ENCODE data around the gene MAP2K3. TPM values are rescaled to one million over a fixed set of nuclear protein-coding genes. Genes with fewer than 3 reads are reported as not detected.
"Not testable (repeated sequence)": the region's sequence is repeated elsewhere in the genome, so short reads cannot be mapped to it uniquely, and the experiment has no call there.

Gene MAP2K3
- polyA plus RNA-seq, 2 of the 4 experiments (the other 2 are of a cell fraction): 13.9 to 37.1 TPM

DNA sequence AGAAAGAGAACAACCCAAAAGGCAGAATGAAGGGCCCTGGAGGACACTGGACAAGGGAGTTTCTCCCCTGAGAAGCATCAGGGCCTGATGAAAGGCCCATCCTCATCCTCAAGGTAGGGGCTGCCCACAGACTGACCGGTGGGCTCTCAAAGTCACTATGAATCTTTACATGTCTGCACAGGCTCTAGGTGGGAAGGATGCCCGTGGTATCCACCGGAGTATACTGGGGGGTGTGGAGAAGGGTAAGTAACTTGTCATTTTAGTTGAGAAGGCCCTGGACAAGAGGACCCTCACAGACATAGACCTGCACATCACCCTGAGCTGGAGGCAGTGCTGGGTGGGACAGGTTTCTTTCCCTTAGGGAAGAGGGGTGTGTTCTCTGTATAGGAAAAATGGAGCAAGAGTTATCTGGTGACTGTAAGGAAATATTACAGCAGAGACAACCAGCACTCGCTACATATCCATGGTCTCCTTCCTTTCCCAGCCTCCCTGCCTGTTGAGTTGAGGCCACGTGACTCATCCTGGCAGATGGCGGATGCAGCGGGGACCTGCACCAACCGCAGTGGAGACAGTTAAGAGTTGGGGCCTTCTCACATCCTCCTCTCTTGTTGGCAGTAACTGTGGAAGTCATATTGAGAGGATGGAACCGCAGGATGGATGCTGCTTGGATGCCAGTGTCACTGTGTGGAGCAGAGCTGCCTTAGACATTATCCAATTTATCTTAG is 46.1 kb downstream of the MAP2K3 start:
- no peak for DNase-seq (ENCODE audit: low read depth in 1 of 2, low spot score in 1 of 2)
- TF ChIP-seq BHLHE40 (IDR thresholded peaks at IDR 0.05; ENCODE audit: low read depth, low read length) (no peak), ZSCAN20 (CRISPR knock-in tag; IDR thresholded peaks at IDR 0.05) (no peak), RFX5 (IDR thresholded peaks at IDR 0.05) (no peak), HEYL (CRISPR knock-in tag; IDR thresholded peaks at IDR 0.05) (no peak), MAFK (IDR thresholded peaks at IDR 0.05; ENCODE audit: partially characterized antibody) (no peak), HOXA7 (CRISPR knock-in tag; IDR thresholded peaks at IDR 0.05) (no peak), ZFP36 (IDR thresholded peaks at IDR 0.05; ENCODE audit: borderline replicate concordance, partially characterized antibody) (no peak), EHMT2 (IDR thresholded peaks at IDR 0.05; ENCODE audit: low read depth) (no peak), NR3C1 (IDR thresholded peaks at IDR 0.05) (no peak), HDAC2 (IDR thresholded peaks at IDR 0.05) (no peak), CBX2 (IDR thresholded peaks at IDR 0.05; ENCODE audit: borderline replicate concordance, low read depth) (no peak), ZC3H11A (IDR thresholded peaks at IDR 0.05) (no peak)
- TF ChIP-seq, protein P1, sequence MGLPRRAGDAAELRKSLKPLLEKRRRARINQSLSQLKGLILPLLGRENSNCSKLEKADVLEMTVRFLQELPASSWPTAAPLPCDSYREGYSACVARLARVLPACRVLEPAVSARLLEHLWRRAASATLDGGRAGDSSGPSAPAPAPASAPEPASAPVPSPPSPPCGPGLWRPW (IDR thresholded peaks at IDR 0.05): no peak
- TF ChIP-seq, protein P2, sequence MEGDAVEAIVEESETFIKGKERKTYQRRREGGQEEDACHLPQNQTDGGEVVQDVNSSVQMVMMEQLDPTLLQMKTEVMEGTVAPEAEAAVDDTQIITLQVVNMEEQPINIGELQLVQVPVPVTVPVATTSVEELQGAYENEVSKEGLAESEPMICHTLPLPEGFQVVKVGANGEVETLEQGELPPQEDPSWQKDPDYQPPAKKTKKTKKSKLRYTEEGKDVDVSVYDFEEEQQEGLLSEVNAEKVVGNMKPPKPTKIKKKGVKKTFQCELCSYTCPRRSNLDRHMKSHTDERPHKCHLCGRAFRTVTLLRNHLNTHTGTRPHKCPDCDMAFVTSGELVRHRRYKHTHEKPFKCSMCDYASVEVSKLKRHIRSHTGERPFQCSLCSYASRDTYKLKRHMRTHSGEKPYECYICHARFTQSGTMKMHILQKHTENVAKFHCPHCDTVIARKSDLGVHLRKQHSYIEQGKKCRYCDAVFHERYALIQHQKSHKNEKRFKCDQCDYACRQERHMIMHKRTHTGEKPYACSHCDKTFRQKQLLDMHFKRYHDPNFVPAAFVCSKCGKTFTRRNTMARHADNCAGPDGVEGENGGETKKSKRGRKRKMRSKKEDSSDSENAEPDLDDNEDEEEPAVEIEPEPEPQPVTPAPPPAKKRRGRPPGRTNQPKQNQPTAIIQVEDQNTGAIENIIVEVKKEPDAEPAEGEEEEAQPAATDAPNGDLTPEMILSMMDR (IDR thresholded peaks at IDR 0.05): no peak
- WGBS (ENCODE audit: missing lambda C conversion rate): 48% methylated on average over 9 of the region's 9 CpGs
- ChIA-PET CTCF (no interaction called here), POLR2A (no interaction called here)
- Histone ChIP-seq H3K9me3 (peaks cover 9% of the 10 kb centered on the region; the same call in 2 of the 3 replicates), H3K27ac (no peak overlapping the region), H3K4me3 (no peak overlapping the region), H3K4me2 (no peak overlapping the region), H3K4me1 (no peaks in the 10 kb centered on the region)
- no peak; a peak in 1 of 6 replicates for ATAC-seq
- FAIRE-seq: no peak

DNA sequence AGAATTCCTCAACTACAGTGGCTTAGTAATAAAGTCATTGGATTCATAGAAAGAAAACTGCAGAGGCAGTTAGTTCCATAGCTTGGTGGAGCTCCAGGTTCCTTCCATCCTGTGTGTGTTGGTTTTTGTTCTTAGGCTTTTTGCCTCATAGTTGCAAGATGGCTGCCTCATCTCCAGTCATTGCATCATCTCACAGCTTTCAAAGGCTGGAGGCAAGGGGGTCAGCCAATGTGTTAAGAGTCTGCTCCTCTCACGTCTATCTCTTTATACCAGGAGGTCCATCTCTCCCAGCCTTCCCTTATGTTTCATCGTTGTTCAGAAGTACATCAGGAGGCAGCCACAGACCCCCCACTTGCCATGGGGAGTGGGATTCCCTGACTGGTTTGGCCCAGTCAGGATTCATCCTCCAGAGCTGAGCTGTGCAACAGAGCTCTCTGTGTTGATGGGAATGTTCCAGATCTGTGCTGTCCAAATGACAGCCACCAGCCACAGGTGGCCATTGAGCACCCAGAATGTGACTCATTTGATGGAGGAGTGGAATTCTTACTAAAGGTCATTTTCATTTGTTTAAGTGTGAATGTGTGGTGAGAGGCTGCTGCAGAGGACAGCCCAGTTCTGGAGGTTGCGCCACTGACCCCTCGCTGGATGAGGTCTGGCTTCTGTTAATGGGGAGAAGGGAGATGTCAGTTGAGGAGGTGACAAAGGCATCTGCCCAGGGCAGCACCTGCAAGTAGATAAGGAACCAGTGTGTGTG is 52.2 kb downstream of the MAP2K3 start:
- peaks cover 14% of the 10 kb centered on the region for H3K4me1 ChIP-seq
- WGBS (ENCODE audit: missing lambda C conversion rate): 59% methylated on average over 4 of the region's 4 CpGs
- POLR2A ChIA-PET; CTCF ChIA-PET; DNase-seq (ENCODE audit: low read depth in 1 of 2, low spot score in 1 of 2); H3K4me3 ChIP-seq; H3K9me3 ChIP-seq: not testable (repeated sequence)
- peak; percentile 20 to 32; a peak in 4 of 6 replicates for ATAC-seq
- peak; percentile 18 for FAIRE-seq
- H3K27ac ChIP-seq: peak overlapping the region in 1 of 2 experiments; percentile 58; a peak in 1 of 6 replicates
- peak overlapping the region; percentile 36; the same call in 2 of the 3 replicates for H3K4me2 ChIP-seq

DNA sequence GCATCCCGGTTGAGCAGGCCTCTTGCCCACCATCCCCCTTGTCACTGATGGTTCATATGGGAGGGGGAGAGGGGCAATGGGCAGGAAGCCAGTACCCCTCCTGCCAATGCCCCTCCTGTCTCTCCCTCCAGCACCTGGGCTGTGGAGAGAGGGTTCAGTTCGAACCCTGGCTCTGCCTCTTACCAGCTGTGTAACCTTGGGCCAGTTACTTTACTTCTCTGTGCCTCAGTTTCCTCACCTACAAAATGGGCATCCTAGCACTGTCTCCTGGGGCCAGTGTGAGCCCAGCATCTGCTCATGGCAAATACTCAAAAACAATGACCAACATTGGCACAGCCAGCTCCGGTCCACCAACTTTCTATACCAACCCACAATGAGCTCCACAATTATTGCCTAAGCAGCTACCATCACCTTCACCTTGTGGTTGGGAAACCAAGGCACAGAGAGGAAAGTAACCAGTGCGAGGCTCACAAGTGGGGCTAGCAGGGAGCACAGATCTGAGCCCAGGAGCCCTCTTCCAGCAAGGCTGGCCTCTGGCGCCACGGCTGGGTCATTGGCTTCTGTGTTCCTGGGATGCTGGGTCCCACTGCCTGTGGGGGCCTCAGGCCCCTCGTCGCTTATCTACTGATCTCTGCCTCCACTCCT is 53.6 kb downstream of the MAP2K3 start:
- H3K4me3 ChIP-seq; DNase-seq (ENCODE audit: low read depth in 1 of 2, low spot score in 1 of 2); CTCF ChIA-PET; H3K9me3 ChIP-seq; FAIRE-seq; POLR2A ChIA-PET; ATAC-seq: not testable (repeated sequence)
- H3K27ac ChIP-seq: peak overlapping the region in 1 of 2 experiments; percentile 58; a peak in 3 of 6 replicates
- H3K4me2 ChIP-seq: peak overlapping the region; percentile 36
- WGBS (ENCODE audit: missing lambda C conversion rate): 63% methylated on average over 8 of the region's 8 CpGs
- H3K4me1 ChIP-seq: peaks cover 14% of the 10 kb centered on the region

DNA sequence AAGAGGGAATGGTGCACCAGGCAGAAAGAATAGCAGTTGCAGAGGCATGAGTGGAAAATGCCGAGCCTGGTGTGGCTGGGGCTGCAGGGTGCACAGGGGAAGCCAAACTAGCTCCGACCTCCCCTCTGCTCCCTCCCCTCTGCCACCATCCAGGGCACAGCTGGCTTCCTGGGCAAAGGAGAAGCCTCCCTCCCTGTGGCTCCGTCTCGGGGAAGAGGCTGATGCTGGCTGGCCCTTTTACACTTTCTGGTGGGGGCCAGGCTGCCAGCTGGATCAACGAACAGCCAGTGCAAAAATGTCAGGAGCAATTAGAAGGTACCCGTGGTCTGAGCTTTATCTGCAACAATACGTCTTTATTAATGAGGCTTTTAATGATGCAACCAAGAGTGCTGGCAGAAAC is 54.5 kb downstream of the MAP2K3 start:
- CTCF ChIA-PET: interaction anchor here (1.1 kb wide), 1 partner anchor 34 kb away, joined by 4 read pairs; no protein-coding TSS in a partner anchor
- TF ChIP-seq HDAC2 (IDR thresholded peaks at IDR 0.05): no peak
- no peak for TF ChIP-seq PHF8 (IDR thresholded peaks at IDR 0.05; ENCODE audit: borderline replicate concordance, low read depth)
- TF ChIP-seq ZSCAN20 (CRISPR knock-in tag; IDR thresholded peaks at IDR 0.05): no peak
- TF ChIP-seq HEYL (CRISPR knock-in tag; IDR thresholded peaks at IDR 0.05): no peak
- TF ChIP-seq MYC (IDR thresholded peaks at IDR 0.05; ENCODE audit: borderline replicate concordance, low read length): no peak
- ATAC-seq (no peak), DNase-seq (ENCODE audit: low read depth in 1 of 2, low spot score in 1 of 2) (no peak), FAIRE-seq (no peak)
- H3K4me2 ChIP-seq: no peak overlapping the region
- H3K4me3 ChIP-seq: no peak overlapping the region
- POLR2A ChIA-PET: no interaction called here
- H3K9me3 ChIP-seq: no peaks in the 10 kb centered on the region
- H3K27ac ChIP-seq: no peak overlapping the region
- H3K4me1 ChIP-seq: peaks cover 14% of the 10 kb centered on the region
- WGBS (ENCODE audit: missing lambda C conversion rate): 37% methylated on average over 7 of the region's 7 CpGs

DNA sequence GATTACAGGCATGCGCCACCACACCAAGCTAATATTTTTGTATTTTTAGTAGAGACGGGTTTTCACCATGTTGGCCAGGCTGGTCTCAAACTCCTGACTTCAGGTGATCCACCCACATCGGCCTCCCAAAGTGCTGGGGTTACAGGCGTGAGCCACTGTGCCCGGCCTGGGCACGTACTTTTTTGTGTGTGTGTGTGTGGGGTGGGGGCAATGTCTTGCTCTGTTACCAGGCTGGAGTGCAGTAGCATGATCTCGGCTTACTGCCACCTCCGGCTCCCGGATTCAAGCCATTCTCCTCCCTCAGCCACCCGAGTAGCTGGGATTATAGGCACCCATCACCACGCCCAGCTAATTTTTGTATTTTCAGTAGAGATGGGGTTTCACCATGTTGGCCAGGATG is 55.1 kb downstream of the MAP2K3 start:
- POLR2A ChIA-PET; H3K4me3 ChIP-seq; H3K27ac ChIP-seq; H3K4me2 ChIP-seq; DNase-seq (ENCODE audit: low read depth in 1 of 2, low spot score in 1 of 2); ATAC-seq; H3K9me3 ChIP-seq; FAIRE-seq: not testable (repeated sequence)
- H3K4me1 ChIP-seq: peaks cover 14% of the 10 kb centered on the region
- CTCF ChIA-PET: interaction anchor here (0.6 to 1.1 kb wide), 2 partner anchors 34 to 100 kb away, joined by 3 to 4 read pairs; no protein-coding TSS in a partner anchor
- 78% methylated on average over 11 of the region's 11 CpGs for WGBS (ENCODE audit: missing lambda C conversion rate)

DNA sequence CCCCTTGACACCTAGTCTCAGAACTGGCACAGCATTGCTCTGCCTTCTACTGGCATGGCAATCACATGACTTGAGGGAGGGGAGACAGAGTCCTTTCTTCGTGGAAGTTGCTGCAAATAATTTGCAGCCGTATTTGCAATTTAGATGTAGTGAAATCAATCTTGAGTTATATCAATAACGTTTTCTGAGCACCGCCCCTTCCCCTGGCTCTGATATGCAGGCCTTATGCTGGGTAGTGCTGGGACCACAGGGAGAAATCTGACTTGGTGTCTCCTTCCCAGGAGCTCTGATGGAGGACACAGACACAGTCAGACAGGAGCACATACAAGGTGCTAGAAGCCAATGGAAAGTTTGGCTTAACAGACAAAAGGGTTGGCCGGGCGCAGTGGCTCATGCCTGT is 55.9 kb downstream of the MAP2K3 start:
- WGBS (ENCODE audit: missing lambda C conversion rate): 73% methylated on average over 6 of the region's 6 CpGs
- H3K4me3 ChIP-seq; FAIRE-seq; H3K9me3 ChIP-seq; H3K4me2 ChIP-seq; CTCF ChIA-PET; DNase-seq (ENCODE audit: low read depth in 1 of 2, low spot score in 1 of 2); POLR2A ChIA-PET; ATAC-seq; H3K27ac ChIP-seq: not testable (repeated sequence)
- peaks cover 14% of the 10 kb centered on the region for H3K4me1 ChIP-seq

DNA sequence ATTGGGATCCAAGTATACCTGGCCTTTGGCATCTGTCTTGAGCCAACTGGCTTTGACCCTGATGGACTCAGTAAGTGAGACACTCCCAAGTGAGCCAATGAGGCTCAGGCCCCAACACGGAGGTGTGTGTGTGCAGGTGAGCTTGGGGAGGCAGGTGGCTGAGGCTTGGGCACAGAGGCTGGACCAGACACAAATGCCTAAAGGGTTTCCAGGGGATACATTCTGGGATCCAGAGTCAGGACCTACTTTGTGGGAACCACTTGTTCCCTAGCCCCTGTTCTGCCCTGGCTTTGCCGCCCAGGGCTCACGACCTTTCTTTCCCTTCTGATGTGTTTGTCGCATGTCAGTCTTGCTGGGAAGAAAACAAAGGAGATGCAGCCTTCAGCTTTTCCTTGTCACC is 56.8 kb downstream of the MAP2K3 start:
- POLR2A ChIA-PET; DNase-seq (ENCODE audit: low read depth in 1 of 2, low spot score in 1 of 2); CTCF ChIA-PET; H3K4me2 ChIP-seq; H3K9me3 ChIP-seq; H3K27ac ChIP-seq; FAIRE-seq; H3K4me3 ChIP-seq; ATAC-seq: not testable (repeated sequence)
- 81% methylated on average over 4 of the region's 4 CpGs for WGBS (ENCODE audit: missing lambda C conversion rate)
- peaks cover 14% of the 10 kb centered on the region for H3K4me1 ChIP-seq
